ENCODE data around the gene PLEKHA6.
"Not testable (repeated sequence)": the region's sequence is repeated elsewhere in the genome, so short reads cannot be mapped to it uniquely, and the experiment has no call there.

The PLEKHA6 gene

DNA sequence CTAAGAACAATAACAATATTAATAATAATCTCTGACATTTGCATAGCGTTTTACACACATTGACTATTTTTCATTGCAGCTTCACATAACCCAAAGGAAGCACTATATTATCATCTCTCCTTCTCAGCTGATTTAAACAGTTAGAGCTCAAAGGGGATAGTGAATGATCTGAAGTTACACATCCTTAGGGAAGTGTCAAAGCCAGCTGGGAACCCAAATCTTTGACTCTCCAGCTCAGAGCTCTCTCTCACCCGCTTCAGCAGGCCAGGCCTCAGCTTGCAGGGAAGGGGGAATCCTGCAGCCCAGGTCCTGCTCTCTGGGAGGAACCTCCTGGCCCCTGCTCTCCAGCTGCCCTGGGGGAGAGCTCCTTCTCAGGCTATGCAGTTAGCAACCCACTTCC, 26.3 kb downstream of the PLEKHA6 start:
- no peak overlapping the region for H3K4me3 ChIP-seq (ENCODE audit: low read length)
- no peak for DNase-seq (ENCODE audit: low read depth)

GRCh38 chr1:204331847-204332487, 27.8 kb downstream of the PLEKHA6 start:
- H3K4me3 ChIP-seq (ENCODE audit: low read length) = no peak overlapping the region
- DNase-seq (ENCODE audit: low read depth) = no peak
- TF ChIP-seq CTCF (conservative IDR thresholded peaks at IDR 0.05; ENCODE audit: low read length) = no peak

More for the DNA sequence above, 26.3 kb downstream of the PLEKHA6 start:
- no peak for TF ChIP-seq CTCF (conservative IDR thresholded peaks at IDR 0.05; ENCODE audit: low read length)

- TF ChIP-seq CTCF (conservative IDR thresholded peaks at IDR 0.05; ENCODE audit: low read length) = no peak
- H3K4me3 ChIP-seq (ENCODE audit: low read length) = no peak overlapping the region
- DNase-seq (ENCODE audit: low read depth) = no peak
These were observed 28.5 kb downstream of the PLEKHA6 start for GRCh38 chr1:204331275-204331674.

DNA sequence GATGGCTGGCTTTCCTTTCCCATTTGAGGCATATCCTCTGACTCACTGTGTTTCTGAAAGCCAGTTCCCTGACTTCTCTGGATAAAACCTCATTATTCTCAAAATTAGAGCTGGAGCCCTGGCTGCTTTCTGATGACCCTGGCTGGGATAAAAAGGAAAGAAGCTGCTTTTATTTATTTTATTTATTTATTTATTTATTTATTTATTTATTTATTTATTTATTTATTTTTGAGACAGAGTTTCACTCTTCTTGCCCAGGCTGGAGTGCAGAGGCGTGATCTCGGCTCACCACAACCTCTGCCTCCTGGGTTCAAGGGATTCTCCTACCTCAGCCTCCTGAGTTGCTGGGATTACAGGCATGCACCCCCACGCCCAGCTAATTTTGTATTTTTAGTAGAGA, 31.9 kb downstream of the PLEKHA6 start:
- not testable (repeated sequence) for H3K4me3 ChIP-seq (ENCODE audit: low read length); DNase-seq (ENCODE audit: low read depth)

DNA sequence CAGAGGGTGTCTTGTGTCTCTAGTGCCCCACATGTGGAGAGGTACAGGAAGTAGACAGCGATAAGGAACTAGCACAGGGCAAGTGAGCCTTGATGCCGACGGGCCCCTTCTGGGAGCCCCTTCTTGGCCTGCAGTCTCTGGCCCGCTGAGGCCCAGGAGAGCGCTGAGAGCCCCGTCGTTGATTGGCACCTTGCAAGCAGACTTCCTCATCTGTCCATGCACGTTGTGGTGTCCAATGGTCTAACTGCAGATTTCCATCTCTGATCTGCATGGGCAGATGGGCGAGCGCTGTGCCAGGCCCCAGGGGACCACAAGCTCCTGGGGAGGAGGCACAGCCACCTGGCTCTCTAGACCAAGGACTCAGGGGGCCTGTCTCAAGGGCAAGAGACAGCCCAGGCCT, 32.4 kb downstream of the PLEKHA6 start:
- H3K4me3 ChIP-seq (ENCODE audit: low read length) = no peak overlapping the region
- no peak for DNase-seq (ENCODE audit: low read depth)
- TF ChIP-seq CTCF (conservative IDR thresholded peaks at IDR 0.05; ENCODE audit: low read length) = no peak

GRCh38 chr1:204326771-204327300, 32.9 kb downstream of the PLEKHA6 start:
- H3K4me3 ChIP-seq (ENCODE audit: low read length) = no peak overlapping the region
- DNase-seq (ENCODE audit: low read depth) = no peak
- TF ChIP-seq CTCF (conservative IDR thresholded peaks at IDR 0.05; ENCODE audit: low read length) = no peak

GRCh38 chr1:204325944-204326343, 33.8 kb downstream of the PLEKHA6 start:
- TF ChIP-seq CTCF (conservative IDR thresholded peaks at IDR 0.05; ENCODE audit: low read length) = no peak
- no peak for DNase-seq (ENCODE audit: low read depth)
- H3K4me3 ChIP-seq (ENCODE audit: low read length) = no peak overlapping the region

Data from AG10803 (cell line).